Neural progenitor cell (in vitro differentiated cells): ENCODE results near the gene MGA.

Source experiments
- CTCF ChIP-seq: fragments of 200-600 bp; sonication (generic); IDR thresholded peaks from 2 replicates; pipeline ENCODE4 v1.5.1; 2017; ENCODE audit warnings: antibody characterized with exemption, mild to moderate bottlenecking
- EZH2 ChIP-seq: fragments of 200-600 bp; sonication (generic); IDR thresholded peaks from 2 replicates; pipeline ENCODE4 v1.6.1; 2017; ENCODE audit warnings: antibody characterized with exemption, mild to moderate bottlenecking, moderate library complexity

GRCh38 chr15:41627203-41627602, 33.0 kb upstream of the MGA start:
- TF ChIP-seq CTCF (no peak), EZH2 (no peak)
